Measurements from ENCODE around the gene TRUB1. TPM values are rescaled to one million over a fixed set of nuclear protein-coding genes. Genes with fewer than 3 reads are reported as not detected.

TRUB1 gene
- total RNA-seq, 1 experiment from 2014 or later: 30.0 TPM

DNA sequence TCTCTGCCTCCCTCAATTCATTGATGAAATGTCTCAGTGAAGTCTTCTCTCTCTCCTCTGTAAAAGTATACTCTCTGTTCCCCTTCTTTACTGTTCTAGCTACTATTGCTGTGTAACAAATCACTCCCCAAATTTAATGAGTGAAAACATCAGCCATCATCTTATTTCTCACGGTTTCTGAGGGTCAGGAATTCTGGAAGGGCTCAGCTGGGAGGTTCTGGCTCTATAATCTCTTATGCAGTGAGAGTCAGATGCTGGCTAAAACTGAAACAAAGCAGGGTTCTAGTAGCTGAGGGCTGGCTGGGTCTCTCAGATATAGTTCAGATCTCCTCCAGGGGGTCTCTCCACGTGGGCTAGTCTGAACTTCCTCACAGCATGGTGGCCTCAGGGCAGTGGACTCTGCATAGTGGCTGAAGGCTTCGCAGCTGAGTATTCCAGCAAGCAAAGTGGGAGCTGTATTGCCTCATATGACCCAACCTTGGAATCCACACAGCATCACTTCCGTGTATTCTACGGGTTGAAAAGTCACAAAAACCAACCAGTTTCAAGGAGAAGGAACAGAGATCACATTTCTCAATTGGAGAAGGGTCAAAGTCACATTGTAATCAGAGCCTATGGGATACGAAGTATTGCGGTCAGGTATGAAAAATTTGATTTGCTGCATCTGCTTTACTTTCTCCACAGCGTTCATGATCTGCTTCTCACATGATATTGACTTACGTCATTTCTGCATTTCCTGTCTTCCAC is 80.4 kb downstream of the TRUB1 start:
- no peak for DNase-seq (ENCODE audit: low spot score)
- ChIA-PET CTCF (no interaction called here), POLR2A (ENCODE audit: low non-redundant PET) (no interaction called here)
- no peak overlapping the region for H3K27ac ChIP-seq (ENCODE audit: low read depth, low read length, poor library complexity, severe bottlenecking)
- H3K4me1 ChIP-seq (ENCODE audit: insufficient read depth, low read length, poor library complexity, severe bottlenecking): no peaks in the 10 kb centered on the region
- no peaks in the 10 kb centered on the region for H3K9me3 ChIP-seq (ENCODE audit: low read depth, low read length, poor library complexity, severe bottlenecking)
- H3K4me3 ChIP-seq (ENCODE audit: low read depth, low read length, poor library complexity, severe bottlenecking): no peak overlapping the region
- no peaks in the 10 kb centered on the region for H3K36me3 ChIP-seq (ENCODE audit: insufficient read depth, low read length, poor library complexity, severe bottlenecking)
- no TSS peak for BruUV-seq (replicated peaks)
- intact Hi-C loops (cut with micrococcal nuclease; ENCODE audit: unreplicated experiment): no loop called here
- TF ChIP-seq CTCF (conservative IDR thresholded peaks at IDR 0.05; ENCODE audit: low read depth, low read length) (no peak), EZH2 (IDR thresholded peaks at IDR 0.05; ENCODE audit: borderline replicate concordance, low read depth, low read length, poor library complexity, severe bottlenecking) (no peak)
- H3K27me3 ChIP-seq (replicated peaks; ENCODE audit: insufficient read depth, low read depth, low read length, poor library complexity): no peaks in the 10 kb centered on the region

GRCh38 chr10:115020449-115020848 is 82.5 kb downstream of the TRUB1 start:
- H3K27me3 ChIP-seq (replicated peaks; ENCODE audit: insufficient read depth, low read depth, low read length, poor library complexity): no peaks in the 10 kb centered on the region
- H3K36me3 ChIP-seq (ENCODE audit: insufficient read depth, low read length, poor library complexity, severe bottlenecking): no peaks in the 10 kb centered on the region
- H3K9me3 ChIP-seq (ENCODE audit: low read depth, low read length, poor library complexity, severe bottlenecking): no peaks in the 10 kb centered on the region
- no peak for DNase-seq (ENCODE audit: low spot score)
- no peak overlapping the region for H3K4me3 ChIP-seq (ENCODE audit: low read depth, low read length, poor library complexity, severe bottlenecking)
- intact Hi-C loops (cut with micrococcal nuclease; ENCODE audit: unreplicated experiment): no loop called here
- no TSS peak for BruUV-seq (replicated peaks)
- ChIA-PET POLR2A (ENCODE audit: low non-redundant PET) (no interaction called here), CTCF (no interaction called here)
- no peak overlapping the region for H3K27ac ChIP-seq (ENCODE audit: low read depth, low read length, poor library complexity, severe bottlenecking)
- H3K4me1 ChIP-seq (ENCODE audit: insufficient read depth, low read length, poor library complexity, severe bottlenecking): no peaks in the 10 kb centered on the region
- TF ChIP-seq EZH2 (IDR thresholded peaks at IDR 0.05; ENCODE audit: borderline replicate concordance, low read depth, low read length, poor library complexity, severe bottlenecking) (no peak), CTCF (conservative IDR thresholded peaks at IDR 0.05; ENCODE audit: low read depth, low read length) (no peak)

DNA sequence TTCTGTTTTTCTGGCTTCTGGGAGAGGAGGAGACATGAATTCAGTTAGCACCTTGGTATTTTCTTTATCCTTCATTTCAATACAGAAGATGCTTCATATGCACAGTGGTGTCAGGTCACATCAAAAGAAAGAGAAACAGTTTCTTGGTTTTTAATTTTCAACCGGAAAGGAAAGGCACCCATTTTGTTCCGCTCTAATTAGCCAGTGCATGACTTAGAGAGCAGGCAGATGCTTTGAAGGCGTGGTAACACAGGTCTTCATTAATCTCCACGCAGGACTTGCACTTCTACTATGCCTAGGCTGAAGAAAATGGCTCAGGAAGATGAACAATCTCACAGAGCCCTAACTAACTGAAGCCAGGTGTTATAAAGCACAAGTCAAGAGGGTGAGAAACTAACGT is 84.7 kb downstream of the TRUB1 start:
- intact Hi-C loops (cut with micrococcal nuclease; ENCODE audit: unreplicated experiment): no loop called here
- CTCF ChIA-PET: no interaction called here
- H3K27ac ChIP-seq (ENCODE audit: low read depth, low read length, poor library complexity, severe bottlenecking): no peak overlapping the region
- H3K27me3 ChIP-seq (replicated peaks; ENCODE audit: insufficient read depth, low read depth, low read length, poor library complexity): no peaks in the 10 kb centered on the region
- DNase-seq (ENCODE audit: low spot score): no peak
- no peaks in the 10 kb centered on the region for H3K4me1 ChIP-seq (ENCODE audit: insufficient read depth, low read length, poor library complexity, severe bottlenecking)
- POLR2A ChIA-PET (ENCODE audit: low non-redundant PET): no interaction called here
- no peaks in the 10 kb centered on the region for H3K9me3 ChIP-seq (ENCODE audit: low read depth, low read length, poor library complexity, severe bottlenecking)
- H3K4me3 ChIP-seq (ENCODE audit: low read depth, low read length, poor library complexity, severe bottlenecking): no peak overlapping the region
- TF ChIP-seq EZH2 (IDR thresholded peaks at IDR 0.05; ENCODE audit: borderline replicate concordance, low read depth, low read length, poor library complexity, severe bottlenecking) (no peak), CTCF (conservative IDR thresholded peaks at IDR 0.05; ENCODE audit: low read depth, low read length) (no peak)
- H3K36me3 ChIP-seq (ENCODE audit: insufficient read depth, low read length, poor library complexity, severe bottlenecking): no peaks in the 10 kb centered on the region
- no TSS peak for BruUV-seq (replicated peaks)

All from A673 (cell line).